Upper lobe of right lung (tissue), 1 donor: Measurements from ENCODE around the gene LIN7B. TPM values are rescaled to one million over a fixed set of nuclear protein-coding genes. Genes with fewer than 3 reads are reported as not detected.
A peak's percentile ranks its signal among the peaks of the same experiment; 100 is the strongest.
"Not testable (repeated sequence)": the region's sequence is repeated elsewhere in the genome, so short reads cannot be mapped to it uniquely, and the experiment has no call there.

Source experiments
- ATAC-seq: fragments of 200-7000 bp; cut with Tn5 transposase; one replicate; pipeline ENCODE4 v1.9.1; 2020; ENCODE audit warnings: mild to moderate bottlenecking, moderate library complexity
- DNase-seq: peaks from one replicate; pipeline ENCODE4 v3.0.0-alpha.2; 2020
- H3K27ac ChIP-seq: fragments of 200-600 bp; one replicate; pipeline ENCODE4 v1.8.0; 2022
- H3K27me3 ChIP-seq: fragments of 200-600 bp; one replicate; pipeline ENCODE4 v1.8.0; 2022; ENCODE audit warnings: mild to moderate bottlenecking
- H3K36me3 ChIP-seq: fragments of 200-600 bp; one replicate; pipeline ENCODE4 v1.8.0; 2022
- H3K4me1 ChIP-seq: fragments of 200-600 bp; one replicate; pipeline ENCODE4 v1.8.0; 2022
- H3K4me3 ChIP-seq: fragments of 200-600 bp; one replicate; pipeline ENCODE4 v1.8.0; 2022; ENCODE audit warnings: mild to moderate bottlenecking
- H3K9me3 ChIP-seq: fragments of 200-600 bp; one replicate; pipeline ENCODE4 v1.8.0; 2022
- CTCF ChIP-seq: fragments of 200-600 bp; IDR thresholded peaks from one replicate; pipeline ENCODE4 v1.8.0; 2022; ENCODE audit warnings: antibody characterized with exemption
- intact Hi-C: fragments of 100-400 bp; cut with DNase I; formaldehyde crosslinking; loops from one replicate; pipeline ENCODE4 v1.11.0; 2022
- total RNA-seq: library from RNA; stranded (reverse); fragmentation: NEBNext Ultra II Directional; extraction: Animal tissue kit (Norgen Biotek cat#: 25700); gene quantifications from one replicate; pipeline ENCODE4 v1.2.1, GENCODE V29; 2021
- donor health status: DM: no; HTN: yes; CAD: no; lungs with severe emphysema.

Gene LIN7B
- total RNA-seq, 1 donor from 2014 or later = 12.2 TPM

- H3K27ac ChIP-seq = no peak overlapping the region
- H3K4me1 ChIP-seq = peaks cover 13% of the 10 kb centered on the region
- H3K9me3 ChIP-seq = no peaks in the 10 kb centered on the region
- no peak for TF ChIP-seq CTCF
- H3K4me3 ChIP-seq = no peak overlapping the region
- DNase-seq (no peak), ATAC-seq (no peak)
- H3K36me3 ChIP-seq = no peaks in the 10 kb centered on the region
- H3K27me3 ChIP-seq = no peaks in the 10 kb centered on the region
- intact Hi-C loops = loop anchor here (10.0 kb wide), 1 partner anchor 47 kb away; no protein-coding TSS in a partner anchor
These were observed 27.2 kb downstream of the LIN7B start for GRCh38 chr19:49141352-49141751.

GRCh38 chr19:49142866-49143335 lies 28.7 kb downstream of the LIN7B start:
- peaks cover 9% of the 10 kb centered on the region for H3K4me1 ChIP-seq
- no peaks in the 10 kb centered on the region for H3K9me3 ChIP-seq
- no peaks in the 10 kb centered on the region for H3K27me3 ChIP-seq
- peak; percentile 98 for ATAC-seq
- intact Hi-C loops = loop anchor here (10.0 kb wide), 1 partner anchor 48 kb away; no protein-coding TSS in a partner anchor
- no peak for TF ChIP-seq CTCF
- H3K4me3 ChIP-seq = peak overlapping the region; percentile 50
- H3K36me3 ChIP-seq = no peaks in the 10 kb centered on the region
- peak; percentile 94 for DNase-seq
- no peak overlapping the region for H3K27ac ChIP-seq

- TF ChIP-seq CTCF = peak; percentile 90
- no peak overlapping the region for H3K4me3 ChIP-seq
- peak; percentile 88 for DNase-seq
- no peaks in the 10 kb centered on the region for H3K9me3 ChIP-seq
- intact Hi-C loops = loop anchor here (10.0 kb wide), 1 partner anchor 51 kb away; no protein-coding TSS in a partner anchor
- ATAC-seq = peak; percentile 51
- no peaks in the 10 kb centered on the region for H3K36me3 ChIP-seq
- no peaks in the 10 kb centered on the region for H3K27me3 ChIP-seq
- H3K27ac ChIP-seq = no peak overlapping the region
- H3K4me1 ChIP-seq = peaks cover 23% of the 10 kb centered on the region
These were observed 31.6 kb downstream of the LIN7B start for GRCh38 chr19:49145573-49146407.

- not testable (repeated sequence) for H3K36me3 ChIP-seq, DNase-seq, H3K4me3 ChIP-seq, H3K9me3 ChIP-seq, H3K27ac ChIP-seq, ATAC-seq, H3K27me3 ChIP-seq
- peaks cover 23% of the 10 kb centered on the region for H3K4me1 ChIP-seq
- intact Hi-C loops = loop anchor here (10.0 kb wide), 1 partner anchor 52 kb away; no protein-coding TSS in a partner anchor
These were observed 32.2 kb downstream of the LIN7B start for GRCh38 chr19:49146408-49146770.

GRCh38 chr19:49148044-49148682 lies 34.0 kb downstream of the LIN7B start:
- no peaks in the 10 kb centered on the region for H3K36me3 ChIP-seq
- peak overlapping the region; percentile 72 for H3K4me3 ChIP-seq
- intact Hi-C loops = loop anchor here (10.0 kb wide), 1 partner anchor 53 kb away; no protein-coding TSS in a partner anchor
- H3K9me3 ChIP-seq = no peaks in the 10 kb centered on the region
- TF ChIP-seq CTCF = no peak
- no peaks in the 10 kb centered on the region for H3K27me3 ChIP-seq
- peaks cover 23% of the 10 kb centered on the region for H3K4me1 ChIP-seq
- ATAC-seq = no peak
- no peak for DNase-seq
- H3K27ac ChIP-seq = peak overlapping the region; percentile 51
